AG09319 (cell line): ENCODE measurements around the gene ACER3.
"Not testable (repeated sequence)": the region's sequence is repeated elsewhere in the genome, so short reads cannot be mapped to it uniquely, and the experiment has no call there.

Experiments
- DNase-seq: peaks from one replicate; pipeline ENCODE4 v3.0.0-alpha.2; 2010; ENCODE audit warnings: low read depth; ENCODE audit errors: extremely low read depth
- TF ChIP-seq, protein P1 (sequence below): IDR thresholded peaks from 2 replicates; pipeline ENCODE4 v1.5.1; 2011; ENCODE audit warnings: low read depth, mild to moderate bottlenecking, inconsistent platforms, low read length, moderate library complexity

ACER3 gene

DNA sequence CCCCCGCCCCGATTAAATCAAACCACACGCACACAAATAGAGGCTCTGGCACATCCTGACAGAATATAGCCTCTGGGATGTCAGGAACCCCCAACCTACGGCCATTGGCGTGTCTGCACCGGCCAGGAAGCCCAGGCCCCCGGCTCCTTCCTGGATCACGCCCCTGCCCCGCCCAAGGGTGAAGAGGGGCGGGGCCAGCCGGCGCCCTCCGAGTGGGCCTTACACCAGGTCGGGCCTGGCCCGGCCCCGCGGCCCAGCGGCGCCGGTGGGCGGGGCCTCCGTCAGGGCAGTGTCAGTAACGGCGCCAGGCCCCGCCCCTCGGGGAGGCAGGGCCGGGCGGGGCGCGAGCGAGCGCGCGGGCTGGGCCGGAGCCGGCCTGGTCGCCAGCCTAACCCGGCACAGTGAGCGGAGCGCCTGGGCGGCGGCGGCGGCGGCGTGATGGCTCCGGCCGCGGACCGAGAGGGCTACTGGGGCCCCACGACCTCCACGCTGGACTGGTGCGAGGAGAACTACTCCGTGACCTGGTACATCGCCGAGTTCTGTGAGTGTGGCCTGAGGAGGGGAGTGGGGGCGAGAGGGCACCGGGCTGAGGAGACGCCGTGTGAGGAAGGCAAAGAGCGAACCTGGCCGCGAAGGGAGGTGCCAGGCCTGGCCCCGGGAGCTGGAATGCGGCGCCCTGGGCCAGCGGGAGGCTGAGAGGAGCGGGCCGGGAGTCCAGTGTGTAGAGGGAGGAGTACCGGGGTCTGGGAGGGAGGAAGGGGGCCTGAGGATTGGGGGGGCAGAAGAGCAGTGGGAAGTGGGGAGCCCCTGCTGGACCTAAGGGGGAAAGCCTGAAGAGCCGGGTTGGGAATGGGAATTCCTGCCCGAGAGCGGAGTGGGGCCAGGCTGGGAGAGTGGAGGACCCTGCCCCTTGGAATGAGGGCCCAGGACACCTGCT is at the start of gene ACER3:
TSS of gene ACER3 (plus strand) at position 380 of the 937 bp plus-strand sequence. CDS start at position 439, 59 bp downstream.
- TF ChIP-seq, protein P1, sequence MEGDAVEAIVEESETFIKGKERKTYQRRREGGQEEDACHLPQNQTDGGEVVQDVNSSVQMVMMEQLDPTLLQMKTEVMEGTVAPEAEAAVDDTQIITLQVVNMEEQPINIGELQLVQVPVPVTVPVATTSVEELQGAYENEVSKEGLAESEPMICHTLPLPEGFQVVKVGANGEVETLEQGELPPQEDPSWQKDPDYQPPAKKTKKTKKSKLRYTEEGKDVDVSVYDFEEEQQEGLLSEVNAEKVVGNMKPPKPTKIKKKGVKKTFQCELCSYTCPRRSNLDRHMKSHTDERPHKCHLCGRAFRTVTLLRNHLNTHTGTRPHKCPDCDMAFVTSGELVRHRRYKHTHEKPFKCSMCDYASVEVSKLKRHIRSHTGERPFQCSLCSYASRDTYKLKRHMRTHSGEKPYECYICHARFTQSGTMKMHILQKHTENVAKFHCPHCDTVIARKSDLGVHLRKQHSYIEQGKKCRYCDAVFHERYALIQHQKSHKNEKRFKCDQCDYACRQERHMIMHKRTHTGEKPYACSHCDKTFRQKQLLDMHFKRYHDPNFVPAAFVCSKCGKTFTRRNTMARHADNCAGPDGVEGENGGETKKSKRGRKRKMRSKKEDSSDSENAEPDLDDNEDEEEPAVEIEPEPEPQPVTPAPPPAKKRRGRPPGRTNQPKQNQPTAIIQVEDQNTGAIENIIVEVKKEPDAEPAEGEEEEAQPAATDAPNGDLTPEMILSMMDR, result peak; percentile 49
- peak; percentile 70 for DNase-seq

DNA sequence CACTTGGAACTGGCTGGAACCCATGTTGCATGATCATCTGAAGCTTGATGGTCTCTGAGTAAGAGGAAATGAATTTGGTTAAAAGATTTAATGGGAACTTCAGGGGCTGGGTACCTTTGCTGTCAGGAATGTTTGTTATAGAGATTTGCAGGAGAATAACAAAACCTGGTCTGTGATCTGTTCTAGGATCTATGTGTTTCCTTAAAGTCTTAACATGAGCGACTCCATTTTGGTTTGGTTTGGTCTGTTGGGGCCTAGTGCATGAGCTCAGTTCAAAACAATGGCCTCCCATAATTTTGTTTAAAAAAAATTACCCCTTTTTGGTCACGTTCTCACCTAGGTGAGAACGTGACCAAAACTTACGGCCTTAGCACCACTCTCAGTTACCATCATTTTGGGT is 49.5 kb upstream of the ACER3 start:
- no peak for DNase-seq
- TF ChIP-seq, protein P1, result no peak

DNA sequence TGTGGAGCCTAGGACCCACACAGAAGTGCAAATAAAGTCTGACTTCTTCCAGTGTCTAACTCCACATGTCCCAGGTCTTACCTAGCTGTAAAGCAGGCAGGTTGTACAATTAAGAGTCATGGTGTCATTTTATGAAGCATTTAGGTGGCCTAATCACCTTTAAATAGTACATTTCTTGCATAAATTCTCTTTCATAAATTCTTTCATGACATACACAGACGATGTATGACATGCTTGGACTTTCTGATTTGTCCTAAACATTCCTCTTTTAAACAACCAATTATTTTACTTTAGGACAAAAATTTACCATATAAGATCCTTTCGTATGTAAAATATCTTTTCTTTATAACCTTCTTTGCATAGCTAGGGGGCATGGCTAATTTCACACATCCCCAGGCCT is 46.3 kb upstream of the ACER3 start:
- TF ChIP-seq, protein P1, result no peak
- DNase-seq, result no peak

DNA sequence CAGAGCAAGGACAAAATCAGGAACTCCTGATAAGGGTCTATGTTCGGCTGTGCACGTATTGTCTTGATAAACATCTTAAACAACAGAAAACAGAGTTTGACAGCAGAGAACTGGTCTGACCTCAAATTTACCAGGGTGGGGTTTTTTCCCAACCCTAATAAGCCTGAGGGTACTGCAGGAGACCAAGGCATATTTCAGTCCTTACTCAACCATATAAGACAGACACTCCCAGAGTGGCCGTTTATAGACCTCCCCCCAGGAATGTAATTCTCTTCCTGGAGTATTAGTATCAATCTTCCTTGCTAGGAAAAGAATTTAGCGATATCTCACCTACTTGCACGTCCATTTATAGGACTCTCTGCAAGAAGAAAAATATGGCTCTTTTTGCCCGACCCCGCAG is 45.0 kb upstream of the ACER3 start:
- DNase-seq, result not testable (repeated sequence)

DNA sequence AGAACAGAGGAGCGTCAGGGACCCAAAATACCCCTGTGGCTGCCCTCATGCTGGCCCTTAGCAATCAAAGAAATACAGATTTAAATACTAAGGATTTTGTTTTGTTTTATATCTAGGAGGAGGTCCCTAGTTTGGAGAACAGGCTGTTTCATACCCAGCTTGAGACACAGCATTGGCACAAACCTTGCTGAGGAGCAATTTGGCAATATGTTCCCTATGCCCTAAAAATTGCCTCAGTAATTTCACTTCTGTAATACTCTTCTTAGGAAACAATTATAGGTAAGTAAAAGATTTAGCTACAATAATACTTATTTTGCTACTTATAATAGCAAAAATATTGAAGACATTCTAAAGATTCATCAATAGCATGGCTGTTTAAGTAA is 40.5 kb upstream of the ACER3 start:
- no peak for DNase-seq

DNA sequence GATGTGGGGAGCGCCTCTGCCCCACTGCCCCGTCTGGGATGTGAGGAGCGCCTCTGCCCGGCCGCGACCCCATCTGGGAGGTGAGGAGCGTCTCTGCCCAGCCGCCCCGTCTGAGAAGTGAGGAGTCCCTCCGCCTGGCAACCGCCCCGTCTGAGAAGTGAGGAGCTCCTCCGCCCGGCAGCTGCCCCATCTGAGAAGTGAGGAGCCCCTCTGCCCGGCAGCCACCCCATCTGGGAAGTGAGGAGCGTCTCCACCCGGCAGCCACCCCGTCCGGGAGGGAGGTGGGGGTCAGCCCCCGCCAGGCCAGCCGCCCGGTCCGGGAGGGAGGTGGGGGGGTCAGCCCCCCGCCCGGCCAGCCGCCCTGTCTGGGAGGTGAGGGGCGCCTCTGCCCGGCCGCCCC is 39.3 kb upstream of the ACER3 start:
- not testable (repeated sequence) for DNase-seq

More for the DNA sequence above, 40.5 kb upstream of the ACER3 start:
- TF ChIP-seq, protein P1, result no peak

DNA sequence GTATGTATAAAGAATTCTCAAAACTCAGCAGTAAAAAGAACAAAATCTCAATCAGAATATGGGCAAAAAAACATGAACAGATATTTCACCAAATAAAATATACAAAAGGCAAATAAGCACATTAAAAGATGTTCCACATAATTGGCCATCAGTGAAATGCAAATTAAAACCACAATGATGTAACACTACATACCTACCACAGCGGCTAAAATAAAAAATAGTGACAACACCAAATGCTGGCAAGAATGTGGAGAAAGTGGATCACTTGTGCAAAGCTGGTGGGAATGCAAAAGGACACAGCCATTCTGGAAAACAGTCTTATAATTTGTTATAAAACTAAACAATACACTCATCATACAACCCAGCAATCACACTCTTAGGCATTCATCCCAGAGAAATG is 38.3 kb upstream of the ACER3 start:
- no peak for DNase-seq

DNA sequence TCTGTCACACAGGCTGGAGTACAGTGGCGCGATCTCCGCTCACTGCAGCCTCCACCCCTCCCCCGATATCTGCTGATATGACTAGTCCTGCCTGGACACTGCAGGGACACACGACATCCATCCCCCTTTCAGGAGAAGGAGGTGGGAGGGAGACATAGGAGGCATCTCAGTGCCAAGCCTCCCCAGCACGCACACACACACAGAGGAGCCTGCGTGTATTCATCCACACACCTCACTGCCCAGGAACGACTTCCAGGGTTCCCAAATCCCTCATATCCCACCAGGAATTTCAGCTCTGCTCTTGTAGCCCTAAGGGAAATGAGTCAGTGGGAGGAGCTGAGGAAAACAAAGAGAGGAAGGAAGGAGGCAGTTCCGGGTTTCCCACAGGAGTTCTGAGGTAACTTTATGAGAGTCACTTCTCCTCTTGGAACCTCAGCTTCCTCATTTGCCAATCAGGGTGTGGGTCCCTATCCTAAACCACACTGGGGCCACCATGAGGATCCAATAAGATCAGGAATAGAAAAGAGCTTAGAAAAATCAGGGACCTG is 37.2 kb upstream of the ACER3 start:
- no peak for DNase-seq
- TF ChIP-seq, protein P1, result no peak

More for the DNA sequence above, 38.3 kb upstream of the ACER3 start:
- TF ChIP-seq, protein P1, result no peak
